Measurements from ENCODE around the gene RCAN2. TPM values are rescaled to one million over a fixed set of nuclear protein-coding genes. Genes with fewer than 3 reads are reported as not detected.

Gene RCAN2
- total RNA-seq, 1 experiment from 2014 or later: 0.05 TPM

DNA sequence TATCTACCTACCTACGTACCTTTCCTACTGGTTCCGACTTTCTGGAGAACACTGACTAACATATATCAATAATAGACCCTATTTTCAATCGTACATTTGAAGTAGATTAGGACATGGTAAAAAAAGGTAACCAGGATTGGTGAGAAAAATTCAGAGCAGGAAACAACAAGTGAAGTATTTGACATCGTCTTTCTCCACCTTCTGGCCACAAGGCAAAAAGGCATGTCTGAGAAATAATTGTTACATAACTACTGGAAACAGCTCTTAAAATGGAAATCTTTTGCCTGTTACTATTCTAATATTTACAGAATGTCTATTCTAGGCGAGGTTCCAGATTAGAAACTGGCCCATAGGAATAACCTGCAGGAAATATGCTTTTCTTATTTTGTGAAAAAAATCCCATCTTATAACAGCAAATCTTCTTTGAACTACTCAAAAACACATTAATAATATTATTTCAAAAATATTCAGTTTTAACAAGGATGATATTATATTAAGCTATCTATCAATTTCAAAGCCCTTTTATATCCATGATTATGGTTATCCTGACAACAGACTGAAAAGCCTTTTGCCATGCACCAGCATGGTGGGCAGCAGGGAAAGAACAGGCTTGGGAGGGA is 80.8 kb downstream of the RCAN2 start:
- Histone ChIP-seq H3K27me3 (ENCODE audit: control insufficient read depth, insufficient read depth, low read length) (peaks cover 2% of the 10 kb centered on the region; the same call in 1 of the 2 replicates), H3K27ac (ENCODE audit: low read length) (no peak overlapping the region), H3K4me3 (ENCODE audit: low read depth in 2 of 2, low read length in 2 of 2) (no peak overlapping the region), H3K4me1 (ENCODE audit: control insufficient read depth, insufficient read depth, low read length) (no peaks in the 10 kb centered on the region), H3K36me3 (ENCODE audit: control insufficient read depth, insufficient read depth, low read length) (no peaks in the 10 kb centered on the region), H3K9me3 (ENCODE audit: control insufficient read depth, insufficient read depth, low read depth, low read length) (no peaks in the 10 kb centered on the region)
- intact Hi-C loops (cut with micrococcal nuclease; ENCODE audit: unreplicated experiment) (loop anchor here (1.0 to 2.0 kb wide), 3 partner anchors 189 to 480 kb away; no protein-coding TSS in a partner anchor), in situ Hi-C loops (cut with HindIII; ENCODE audit: low pct_unique_long_range_greater_than_20kb, low sequenced_read_pairs) (no loop called here)
- DNase-seq (ENCODE audit: low read depth, low spot score) (peak; percentile 12), ATAC-seq (no peak)
- CTCF ChIA-PET: interaction anchor here (0.7 to 1.3 kb wide), 3 partner anchors 41 to 480 kb away, joined by 3 to 9 read pairs (median 6); no protein-coding TSS in a partner anchor
- POLR2A ChIA-PET: no interaction called here
- BruUV-seq (replicated peaks): no TSS peak
- TF ChIP-seq TCF7L2 (IDR thresholded peaks at IDR 0.05; ENCODE audit: low read depth, low read length) (no peak), POLR2AphosphoS5 (IDR thresholded peaks at IDR 0.05; ENCODE audit: low read depth, low read length) (no peak), SIN3A (IDR thresholded peaks at IDR 0.05; ENCODE audit: borderline replicate concordance, insufficient read depth, low read depth, low read length) (no peak)
- TF ChIP-seq, protein P1, sequence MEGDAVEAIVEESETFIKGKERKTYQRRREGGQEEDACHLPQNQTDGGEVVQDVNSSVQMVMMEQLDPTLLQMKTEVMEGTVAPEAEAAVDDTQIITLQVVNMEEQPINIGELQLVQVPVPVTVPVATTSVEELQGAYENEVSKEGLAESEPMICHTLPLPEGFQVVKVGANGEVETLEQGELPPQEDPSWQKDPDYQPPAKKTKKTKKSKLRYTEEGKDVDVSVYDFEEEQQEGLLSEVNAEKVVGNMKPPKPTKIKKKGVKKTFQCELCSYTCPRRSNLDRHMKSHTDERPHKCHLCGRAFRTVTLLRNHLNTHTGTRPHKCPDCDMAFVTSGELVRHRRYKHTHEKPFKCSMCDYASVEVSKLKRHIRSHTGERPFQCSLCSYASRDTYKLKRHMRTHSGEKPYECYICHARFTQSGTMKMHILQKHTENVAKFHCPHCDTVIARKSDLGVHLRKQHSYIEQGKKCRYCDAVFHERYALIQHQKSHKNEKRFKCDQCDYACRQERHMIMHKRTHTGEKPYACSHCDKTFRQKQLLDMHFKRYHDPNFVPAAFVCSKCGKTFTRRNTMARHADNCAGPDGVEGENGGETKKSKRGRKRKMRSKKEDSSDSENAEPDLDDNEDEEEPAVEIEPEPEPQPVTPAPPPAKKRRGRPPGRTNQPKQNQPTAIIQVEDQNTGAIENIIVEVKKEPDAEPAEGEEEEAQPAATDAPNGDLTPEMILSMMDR (IDR thresholded peaks at IDR 0.05): peak; percentile 73; the same call in 1 of the 2 replicates

DNA sequence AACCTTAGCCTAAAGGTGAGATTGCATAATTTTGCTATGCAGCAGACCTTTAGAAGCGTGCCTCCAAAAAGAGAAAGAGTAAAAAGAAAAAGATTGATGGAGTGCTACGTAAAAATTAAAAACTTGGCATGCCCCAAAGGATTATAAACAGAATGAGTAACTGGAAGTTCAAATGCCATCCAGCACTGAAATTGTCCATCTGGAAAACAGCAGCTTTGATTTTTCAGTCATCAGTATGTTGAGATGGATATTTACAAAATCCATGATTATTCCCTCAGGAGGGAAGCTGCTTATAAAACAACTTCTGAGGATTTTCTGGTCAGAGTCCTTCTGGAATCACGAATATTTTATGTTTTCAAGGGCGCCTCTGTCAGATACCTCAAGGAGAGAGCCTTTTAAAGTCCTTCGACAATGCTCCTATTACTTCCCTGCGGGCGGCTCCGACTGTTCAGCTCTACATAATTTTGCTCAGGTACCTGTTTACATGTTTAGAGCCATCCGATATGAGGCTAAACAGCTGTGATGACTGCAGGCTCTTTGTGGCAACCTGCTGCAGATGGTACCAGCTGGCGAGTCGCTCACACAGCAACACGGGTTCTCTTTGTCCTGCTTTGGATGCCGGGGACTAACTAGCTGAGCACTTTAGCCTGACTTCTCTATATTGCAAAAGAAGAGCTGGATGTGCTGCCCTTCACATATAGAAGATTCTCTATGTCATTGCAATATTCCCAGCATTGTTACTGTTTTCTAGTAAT is 83.3 kb downstream of the RCAN2 start:
- Histone ChIP-seq H3K36me3 (ENCODE audit: control insufficient read depth, insufficient read depth, low read length) (no peaks in the 10 kb centered on the region), H3K4me1 (ENCODE audit: control insufficient read depth, insufficient read depth, low read length) (no peaks in the 10 kb centered on the region), H3K4me3 (ENCODE audit: low read depth in 2 of 2, low read length in 2 of 2) (no peak overlapping the region), H3K9me3 (ENCODE audit: control insufficient read depth, insufficient read depth, low read depth, low read length) (no peaks in the 10 kb centered on the region), H3K27ac (ENCODE audit: low read length) (no peak overlapping the region), H3K27me3 (ENCODE audit: control insufficient read depth, insufficient read depth, low read length) (peaks cover 2% of the 10 kb centered on the region; the same call in 1 of the 2 replicates)
- POLR2A ChIA-PET: no interaction called here
- ATAC-seq (no peak), DNase-seq (ENCODE audit: low read depth, low spot score) (no peak)
- CTCF ChIA-PET: interaction anchor here (0.6 kb wide), 1 partner anchor 278 kb away, joined by 5 read pairs; the partner anchor contains the start of gene ENPP4
- in situ Hi-C loops (cut with HindIII; ENCODE audit: low pct_unique_long_range_greater_than_20kb, low sequenced_read_pairs): no loop called here
- TF ChIP-seq, protein P1 (IDR thresholded peaks at IDR 0.05): no peak
- TF ChIP-seq SIN3A (IDR thresholded peaks at IDR 0.05; ENCODE audit: borderline replicate concordance, insufficient read depth, low read depth, low read length): no peak
- TF ChIP-seq TCF7L2 (IDR thresholded peaks at IDR 0.05; ENCODE audit: low read depth, low read length): no peak
- TF ChIP-seq, protein P2, sequence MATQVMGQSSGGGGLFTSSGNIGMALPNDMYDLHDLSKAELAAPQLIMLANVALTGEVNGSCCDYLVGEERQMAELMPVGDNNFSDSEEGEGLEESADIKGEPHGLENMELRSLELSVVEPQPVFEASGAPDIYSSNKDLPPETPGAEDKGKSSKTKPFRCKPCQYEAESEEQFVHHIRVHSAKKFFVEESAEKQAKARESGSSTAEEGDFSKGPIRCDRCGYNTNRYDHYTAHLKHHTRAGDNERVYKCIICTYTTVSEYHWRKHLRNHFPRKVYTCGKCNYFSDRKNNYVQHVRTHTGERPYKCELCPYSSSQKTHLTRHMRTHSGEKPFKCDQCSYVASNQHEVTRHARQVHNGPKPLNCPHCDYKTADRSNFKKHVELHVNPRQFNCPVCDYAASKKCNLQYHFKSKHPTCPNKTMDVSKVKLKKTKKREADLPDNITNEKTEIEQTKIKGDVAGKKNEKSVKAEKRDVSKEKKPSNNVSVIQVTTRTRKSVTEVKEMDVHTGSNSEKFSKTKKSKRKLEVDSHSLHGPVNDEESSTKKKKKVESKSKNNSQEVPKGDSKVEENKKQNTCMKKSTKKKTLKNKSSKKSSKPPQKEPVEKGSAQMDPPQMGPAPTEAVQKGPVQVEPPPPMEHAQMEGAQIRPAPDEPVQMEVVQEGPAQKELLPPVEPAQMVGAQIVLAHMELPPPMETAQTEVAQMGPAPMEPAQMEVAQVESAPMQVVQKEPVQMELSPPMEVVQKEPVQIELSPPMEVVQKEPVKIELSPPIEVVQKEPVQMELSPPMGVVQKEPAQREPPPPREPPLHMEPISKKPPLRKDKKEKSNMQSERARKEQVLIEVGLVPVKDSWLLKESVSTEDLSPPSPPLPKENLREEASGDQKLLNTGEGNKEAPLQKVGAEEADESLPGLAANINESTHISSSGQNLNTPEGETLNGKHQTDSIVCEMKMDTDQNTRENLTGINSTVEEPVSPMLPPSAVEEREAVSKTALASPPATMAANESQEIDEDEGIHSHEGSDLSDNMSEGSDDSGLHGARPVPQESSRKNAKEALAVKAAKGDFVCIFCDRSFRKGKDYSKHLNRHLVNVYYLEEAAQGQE (IDR thresholded peaks at IDR 0.05; ENCODE audit: insufficient read depth in 1 of 2, low read depth in 2 of 2, low read length in 1 of 2): no peak
- TF ChIP-seq POLR2AphosphoS5 (IDR thresholded peaks at IDR 0.05; ENCODE audit: low read depth, low read length): no peak
- no TSS peak for BruUV-seq (replicated peaks)
- intact Hi-C loops (cut with micrococcal nuclease; ENCODE audit: unreplicated experiment): no loop called here
